HG02763 (cell line): Measurements from ENCODE around the gene CRYBA4.

ENCODE experiments used
- ATAC-seq: cut with Tn5 transposase; IDR thresholded peaks from one replicate; pipeline ENCODE4 v1.9.1; 2021; ENCODE audit warnings: mild to moderate bottlenecking, moderate library complexity; ENCODE audit not compliant: unreplicated experiment

Gene CRYBA4

GRCh38 chr22:26621663-26622062 lies at the start of gene CRYBA4:
CRYBA4 (plus strand) TSS chr22:26621963; CDS start chr22:26622597, 634 bp downstream.
- ATAC-seq, result no peak

DNA sequence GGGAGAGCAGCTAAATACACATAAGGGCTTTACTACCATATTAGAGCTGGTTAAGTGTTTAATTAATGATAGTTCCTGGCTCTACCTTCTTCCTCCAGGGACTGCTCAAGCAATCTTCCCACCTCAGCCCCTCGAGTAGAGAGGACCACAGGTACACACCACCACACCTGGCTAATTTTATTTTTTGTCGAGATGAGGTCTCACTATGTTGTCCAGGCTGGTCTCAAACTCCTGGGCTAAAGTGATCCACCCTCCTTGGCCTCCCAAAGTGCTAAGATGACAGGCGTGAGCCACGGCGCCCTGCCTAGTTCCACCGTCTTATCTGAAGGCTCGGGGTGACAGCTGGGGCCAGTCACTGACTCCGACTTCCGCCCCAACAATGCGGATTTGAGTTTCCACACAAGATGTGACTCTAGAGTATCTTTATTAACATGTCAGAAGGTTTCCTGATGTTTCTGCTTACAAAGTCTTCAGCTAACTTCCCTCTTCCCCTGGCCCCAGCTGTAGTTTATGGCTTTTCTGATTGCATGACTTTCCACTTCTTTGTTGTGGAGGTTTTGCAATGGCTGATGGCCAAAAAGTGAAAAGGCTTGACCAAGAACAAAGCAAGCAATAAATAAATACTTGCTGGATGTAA lies 48.6 kb upstream of the CRYBA4 start:
- no peak for ATAC-seq

DNA sequence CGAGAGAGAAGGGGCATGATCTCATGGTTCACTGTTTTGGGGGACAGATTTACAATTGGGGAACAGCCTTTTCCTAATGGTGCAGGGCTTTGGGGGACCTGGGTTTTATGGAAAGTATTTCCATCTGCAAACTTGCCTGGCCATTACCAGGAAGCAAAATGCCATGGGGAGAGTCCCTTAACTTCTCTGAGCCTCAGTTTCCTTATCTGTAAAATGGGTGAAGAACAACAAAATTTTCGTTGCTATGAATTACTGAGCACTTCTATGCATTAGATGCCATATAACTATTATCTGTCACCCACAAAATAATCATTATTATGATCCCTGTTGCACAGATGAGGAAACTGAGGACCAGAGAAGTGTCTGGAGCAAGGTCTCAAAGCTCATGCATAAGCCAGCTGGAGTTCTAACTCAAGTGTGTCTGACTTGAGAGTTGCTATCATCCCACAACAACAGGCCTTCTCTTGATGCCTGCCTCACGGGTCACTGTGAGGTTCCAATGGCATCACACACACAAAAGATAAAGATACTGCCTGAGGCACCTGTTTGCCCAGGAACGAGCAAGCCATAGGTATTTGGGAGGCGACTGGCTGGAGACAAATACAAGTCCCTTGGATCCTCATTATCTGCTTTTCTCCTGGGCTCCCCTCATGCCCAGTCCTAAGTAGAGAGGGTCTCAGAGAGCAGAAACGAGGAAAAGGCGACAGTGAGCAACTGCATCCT lies 47.6 kb upstream of the CRYBA4 start:
- ATAC-seq, result no peak

- no peak for ATAC-seq
Measured at GRCh38 chr22:26576026-26576680, 45.6 kb upstream of the CRYBA4 start.

DNA sequence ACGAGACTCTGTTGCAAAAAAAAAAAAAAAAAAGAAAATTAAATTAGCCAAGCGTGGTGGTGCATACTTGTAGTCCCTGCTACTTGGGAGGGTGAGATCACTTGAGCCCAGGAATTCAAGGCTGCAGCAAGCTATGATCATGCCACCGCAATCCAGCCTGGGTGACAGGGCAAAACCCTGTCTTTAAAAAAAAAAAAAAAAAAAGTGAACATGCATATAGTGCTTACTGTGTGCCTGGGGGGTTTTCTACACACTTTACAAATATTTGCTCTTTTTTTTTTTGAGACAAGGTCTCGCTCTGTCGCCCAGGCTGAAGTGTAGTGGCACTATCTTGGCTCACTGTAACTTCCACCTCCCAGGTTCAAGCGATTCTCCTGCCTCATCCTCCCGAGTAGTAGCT lies 44.7 kb upstream of the CRYBA4 start:
- no peak for ATAC-seq

GRCh38 chr22:26579331-26579886 lies 42.4 kb upstream of the CRYBA4 start:
- ATAC-seq, result no peak

GRCh38 chr22:26580240-26580962 lies 41.4 kb upstream of the CRYBA4 start:
- no peak for ATAC-seq

DNA sequence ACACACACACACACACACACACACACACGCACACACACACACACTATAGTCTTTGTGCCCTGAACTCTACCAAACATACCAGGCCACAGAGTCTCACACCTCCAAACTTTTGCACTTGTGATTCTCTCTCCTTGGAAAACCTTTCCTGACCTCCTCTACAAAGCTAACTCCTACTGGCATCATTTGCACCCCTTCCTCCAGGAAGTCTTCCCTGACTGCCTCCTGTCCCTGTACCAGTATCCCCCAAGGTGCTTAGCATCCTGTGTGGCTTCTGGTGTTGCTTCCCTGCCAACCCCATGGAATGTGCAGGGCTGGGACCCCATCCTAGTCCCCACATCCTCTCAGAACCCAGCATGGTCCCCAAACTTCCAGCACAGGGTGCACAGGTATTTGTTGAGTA lies 40.7 kb upstream of the CRYBA4 start:
- no peak for ATAC-seq

DNA sequence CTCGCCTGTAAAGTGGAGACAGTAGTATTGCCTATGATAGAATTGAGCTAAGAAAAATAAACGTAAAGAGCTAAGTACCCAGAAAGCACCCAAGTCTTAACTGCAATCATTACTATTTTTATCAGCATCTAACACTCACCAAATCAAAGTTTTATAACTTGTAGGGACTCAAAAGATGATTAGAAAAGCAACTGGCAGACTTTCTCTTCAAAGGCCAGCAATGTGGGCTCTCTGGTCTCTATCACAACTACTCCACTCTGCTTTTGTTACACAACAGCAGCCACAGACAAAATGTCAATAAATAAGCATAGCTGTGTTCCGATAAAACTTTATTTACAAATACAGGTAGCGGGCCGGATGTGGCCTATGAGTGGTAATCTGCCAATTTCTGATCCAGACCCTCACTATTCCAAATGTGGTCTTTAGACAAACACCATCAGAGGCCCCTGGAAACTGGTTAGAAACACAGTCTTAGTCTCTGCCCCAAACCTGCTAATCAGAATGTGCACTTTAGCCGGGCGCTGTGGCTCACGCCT lies 40.1 kb upstream of the CRYBA4 start:
- ATAC-seq, result no peak

- ATAC-seq, result no peak
Measured at GRCh38 chr22:26584010-26584409, 37.8 kb upstream of the CRYBA4 start.

GRCh38 chr22:26585104-26585790 lies 36.5 kb upstream of the CRYBA4 start:
- no peak for ATAC-seq

DNA sequence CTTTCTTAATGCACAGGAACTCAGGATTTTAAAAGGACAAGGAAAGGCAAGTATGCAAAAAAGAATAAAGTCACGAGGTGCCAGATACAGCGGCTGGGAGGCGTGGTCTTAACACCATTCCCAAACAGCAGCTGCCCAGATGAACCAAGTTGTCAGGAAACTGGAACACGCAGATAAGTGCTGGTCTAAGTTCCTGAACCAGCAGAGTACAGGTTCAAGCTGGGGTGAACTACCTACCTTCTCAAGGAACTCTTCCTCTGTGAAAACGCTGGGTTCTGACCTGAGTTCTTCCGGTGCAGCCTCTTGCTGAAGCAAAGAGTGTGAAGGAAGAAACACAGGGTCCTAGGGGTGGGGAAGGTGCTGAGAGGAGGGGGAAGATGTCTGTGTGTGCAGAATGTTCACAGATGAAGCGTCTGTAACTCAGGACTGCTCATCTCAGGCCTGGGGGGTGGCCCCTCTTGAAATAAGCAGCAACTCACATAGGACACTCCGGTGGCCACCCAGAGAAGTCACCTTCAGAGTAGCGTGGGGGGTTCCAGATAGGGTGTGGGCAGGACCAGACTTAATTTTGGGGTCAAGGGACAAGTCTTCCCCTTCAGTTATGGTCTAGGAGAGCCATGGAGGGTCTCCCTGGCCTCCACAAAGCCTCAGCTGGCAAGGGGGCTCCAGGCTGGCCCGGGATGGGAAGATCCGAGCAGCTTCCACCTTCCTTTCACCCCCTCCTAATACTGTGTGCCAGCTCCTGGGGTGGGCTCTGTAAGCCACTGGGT lies 35.0 kb upstream of the CRYBA4 start:
- ATAC-seq, result no peak

DNA sequence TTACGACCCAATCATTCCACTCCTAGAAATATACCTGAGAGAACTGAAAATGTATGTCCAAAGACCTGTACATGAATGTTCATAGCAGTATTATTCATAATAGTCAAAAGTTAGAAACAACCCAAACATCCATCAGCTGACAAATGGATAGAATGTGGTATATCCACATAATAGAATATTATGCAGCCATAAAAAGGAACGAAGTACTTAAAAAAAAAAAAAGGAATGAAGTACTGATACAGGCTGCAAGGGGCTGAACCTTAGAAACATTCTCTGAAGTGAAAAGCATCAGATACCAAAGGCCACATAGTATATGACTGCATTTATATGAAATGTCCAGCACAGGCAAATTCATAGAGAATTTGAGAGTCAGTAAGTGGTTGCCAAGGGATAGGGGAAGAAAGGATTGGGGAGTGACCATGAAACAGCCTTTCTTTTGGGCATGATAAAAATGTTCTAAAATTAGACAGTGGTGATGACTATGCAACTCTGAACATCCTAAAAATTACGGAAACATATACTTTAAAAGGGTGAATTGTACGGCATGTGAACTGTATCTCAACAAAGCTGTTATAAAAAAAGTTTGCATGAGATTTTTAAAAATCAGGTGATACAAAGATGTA lies 33.7 kb upstream of the CRYBA4 start:
- ATAC-seq, result no peak

DNA sequence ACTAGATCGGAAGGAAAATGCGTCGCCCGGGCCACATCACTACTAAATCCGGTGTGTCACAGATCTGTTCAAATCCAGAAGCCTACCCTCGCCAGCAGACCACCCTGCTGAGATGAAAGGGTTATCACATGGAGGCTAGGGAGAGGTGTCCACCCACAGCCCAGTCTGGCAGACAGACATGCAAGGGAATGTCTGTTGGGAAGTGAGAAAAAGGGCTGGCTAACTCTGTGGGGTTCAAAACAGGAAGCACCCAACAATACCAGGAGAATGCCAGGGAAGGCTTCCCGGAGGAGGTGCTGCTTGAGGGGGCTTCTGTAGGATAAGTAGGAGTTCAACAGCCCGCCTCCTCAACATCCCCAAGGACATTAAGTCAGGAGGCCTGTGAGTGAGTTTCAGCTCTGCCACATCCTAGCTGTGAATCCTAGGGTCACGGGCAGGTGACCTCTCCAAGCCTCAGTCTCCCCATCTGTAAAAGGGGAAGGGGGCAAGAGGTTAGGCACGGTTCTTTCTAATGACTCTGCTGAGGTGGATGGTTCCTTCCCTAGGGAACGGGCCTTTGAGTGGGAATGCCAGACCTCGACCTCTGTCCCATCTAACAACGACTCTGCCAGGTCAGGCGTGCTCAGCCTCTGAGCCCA lies 32.9 kb upstream of the CRYBA4 start:
- no peak for ATAC-seq

DNA sequence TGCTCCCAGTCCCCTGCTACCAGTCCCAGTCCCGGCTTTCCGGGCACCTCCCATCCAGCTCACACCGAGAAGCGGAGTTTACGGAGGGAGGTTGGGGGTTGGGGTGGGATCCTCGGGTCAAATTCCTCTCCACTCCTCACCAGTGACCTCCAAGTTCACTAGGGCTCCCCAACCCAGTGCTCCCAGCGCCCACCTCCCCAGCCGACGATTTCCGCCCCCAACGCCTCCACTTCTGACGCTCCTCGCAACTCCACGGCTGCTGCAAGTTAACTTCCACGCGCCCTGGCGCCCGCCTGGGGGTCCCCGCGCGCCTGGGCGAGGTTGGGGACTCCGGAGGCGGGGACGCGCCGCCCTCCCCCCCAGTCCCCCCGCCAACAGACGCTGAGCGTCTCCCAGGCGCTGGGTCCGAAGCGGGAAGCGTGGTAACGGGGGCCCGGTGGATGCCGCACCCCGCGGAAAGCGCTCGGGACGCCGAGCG lies 32.4 kb upstream of the CRYBA4 start:
- peak; percentile 16 for ATAC-seq

- ATAC-seq, result peak; percentile 70
Measured at GRCh38 chr22:26589845-26590736, 31.7 kb upstream of the CRYBA4 start, which contains the start of gene TPST2. TPST2 (minus strand) TSS chr22:26590132; CDS start chr22:26541630, 48,502 bp downstream.

- ATAC-seq, result peak; percentile 50
Measured at GRCh38 chr22:26592421-26592891, 29.3 kb upstream of the CRYBA4 start.
